ENCODE data around the gene TMIE.
"Not testable (repeated sequence)": the region's sequence is repeated elsewhere in the genome, so short reads cannot be mapped to it uniquely, and the experiment has no call there.

DNA sequence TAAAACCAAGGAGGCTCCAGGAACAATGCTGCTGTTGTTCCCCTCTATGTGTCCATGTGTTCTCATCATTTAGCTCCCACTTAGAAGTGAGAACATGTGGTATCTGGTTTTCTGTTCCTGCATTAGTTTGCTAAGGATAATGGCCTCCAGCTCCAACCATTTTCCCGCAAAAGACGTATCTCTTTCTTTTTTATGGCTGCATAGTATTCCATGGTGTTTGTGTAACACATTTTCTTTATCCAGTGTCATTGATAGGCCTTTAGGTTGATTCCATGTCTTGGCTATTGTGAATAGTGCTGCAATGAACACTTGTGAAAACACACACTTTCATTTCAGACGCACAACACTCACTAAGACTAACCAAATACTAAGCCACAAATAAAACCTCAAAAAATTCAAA is 38.4 kb downstream of the TMIE start:
- TF ChIP-seq, protein P1, sequence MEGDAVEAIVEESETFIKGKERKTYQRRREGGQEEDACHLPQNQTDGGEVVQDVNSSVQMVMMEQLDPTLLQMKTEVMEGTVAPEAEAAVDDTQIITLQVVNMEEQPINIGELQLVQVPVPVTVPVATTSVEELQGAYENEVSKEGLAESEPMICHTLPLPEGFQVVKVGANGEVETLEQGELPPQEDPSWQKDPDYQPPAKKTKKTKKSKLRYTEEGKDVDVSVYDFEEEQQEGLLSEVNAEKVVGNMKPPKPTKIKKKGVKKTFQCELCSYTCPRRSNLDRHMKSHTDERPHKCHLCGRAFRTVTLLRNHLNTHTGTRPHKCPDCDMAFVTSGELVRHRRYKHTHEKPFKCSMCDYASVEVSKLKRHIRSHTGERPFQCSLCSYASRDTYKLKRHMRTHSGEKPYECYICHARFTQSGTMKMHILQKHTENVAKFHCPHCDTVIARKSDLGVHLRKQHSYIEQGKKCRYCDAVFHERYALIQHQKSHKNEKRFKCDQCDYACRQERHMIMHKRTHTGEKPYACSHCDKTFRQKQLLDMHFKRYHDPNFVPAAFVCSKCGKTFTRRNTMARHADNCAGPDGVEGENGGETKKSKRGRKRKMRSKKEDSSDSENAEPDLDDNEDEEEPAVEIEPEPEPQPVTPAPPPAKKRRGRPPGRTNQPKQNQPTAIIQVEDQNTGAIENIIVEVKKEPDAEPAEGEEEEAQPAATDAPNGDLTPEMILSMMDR (IDR thresholded peaks at IDR 0.05) = not testable (repeated sequence)
- not testable (repeated sequence) for TF ChIP-seq ZFX (IDR thresholded peaks at IDR 0.05; ENCODE audit: borderline replicate concordance)
